Activated T-helper 1 cell treated with anti-CD3 and anti-CD28 coated beads, Interleukin-2, amount 50 U/mL, for 16 hours (primary cell): ENCODE data around the gene HEMK1.

ENCODE experiments used
- DNase-seq, 2 donors: peaks; one replicate each; pipeline ENCODE4 v3.0.0-alpha.2; 2020; ENCODE audit warnings: low read depth in 1 of 2, low spot score in 1 of 2

Gene HEMK1

GRCh38 chr3:50635066-50635465, 65.7 kb downstream of the HEMK1 start:
- DNase-seq, result no peak

- no peak for DNase-seq
Measured at GRCh38 chr3:50637011-50637410, 67.7 kb downstream of the HEMK1 start.

DNA sequence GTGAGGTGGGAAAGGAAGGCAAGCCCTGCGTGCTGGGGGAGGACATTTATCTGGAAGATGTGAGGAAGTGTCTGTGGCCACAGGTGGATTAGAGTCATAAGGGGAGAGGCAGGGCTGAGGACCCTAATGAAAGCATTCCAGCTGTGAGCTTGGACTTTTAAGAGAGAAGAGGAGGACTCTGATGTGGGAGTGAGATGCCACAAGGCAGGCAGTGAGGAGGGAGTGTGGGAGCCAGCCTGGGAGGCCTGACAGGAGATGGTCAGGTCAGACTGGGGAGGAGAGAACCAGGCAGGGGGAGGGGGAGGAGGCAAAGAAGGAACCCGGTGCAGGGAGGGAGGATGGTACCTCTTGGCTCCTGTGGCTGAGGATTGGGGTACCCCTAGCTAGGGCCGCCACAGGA, 68.6 kb downstream of the HEMK1 start:
- no peak for DNase-seq

DNA sequence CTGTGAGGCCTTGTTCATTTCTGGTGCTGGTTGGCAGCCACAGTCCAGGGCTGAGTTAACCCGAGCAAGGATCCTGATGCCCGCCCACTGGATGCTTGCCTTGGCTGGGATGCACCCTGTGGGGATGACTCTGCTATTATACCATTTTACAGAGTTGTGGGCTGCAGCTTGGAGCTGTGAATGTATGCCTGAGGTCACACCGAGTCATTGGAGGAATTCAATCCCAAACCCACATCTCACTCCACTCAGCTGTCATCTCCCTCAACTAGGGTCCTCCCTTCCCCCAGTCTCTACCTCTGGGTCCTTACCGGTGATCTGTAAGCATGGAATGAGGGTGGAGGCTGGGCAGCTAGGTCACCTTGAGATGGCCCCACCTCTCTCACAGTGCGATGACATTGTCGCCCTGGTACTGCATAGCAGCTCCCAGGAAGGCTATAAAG, 69.8 kb downstream of the HEMK1 start:
- no peak for DNase-seq

GRCh38 chr3:50642382-50642781, 73.1 kb downstream of the HEMK1 start:
- no peak for DNase-seq

DNA sequence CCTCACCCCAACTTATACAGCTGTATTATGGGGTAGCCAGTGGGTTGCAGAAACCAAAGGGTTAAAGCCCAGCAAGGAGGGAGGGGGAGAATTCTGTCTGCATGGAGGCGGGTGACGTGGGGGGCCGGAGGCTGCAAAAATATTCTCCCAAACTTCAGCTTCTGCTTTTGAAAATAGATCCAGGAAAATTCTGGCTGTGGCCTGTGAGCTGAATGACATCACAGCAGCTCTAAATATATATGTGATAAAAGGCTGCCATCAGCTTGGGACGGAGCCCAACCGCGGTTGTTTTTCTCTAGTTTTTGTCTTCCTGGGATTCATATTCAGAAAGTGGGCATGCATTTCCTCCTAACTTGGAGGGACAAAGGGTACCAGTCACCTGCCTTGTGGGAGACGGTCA, 75.2 kb downstream of the HEMK1 start:
- no peak for DNase-seq

DNA sequence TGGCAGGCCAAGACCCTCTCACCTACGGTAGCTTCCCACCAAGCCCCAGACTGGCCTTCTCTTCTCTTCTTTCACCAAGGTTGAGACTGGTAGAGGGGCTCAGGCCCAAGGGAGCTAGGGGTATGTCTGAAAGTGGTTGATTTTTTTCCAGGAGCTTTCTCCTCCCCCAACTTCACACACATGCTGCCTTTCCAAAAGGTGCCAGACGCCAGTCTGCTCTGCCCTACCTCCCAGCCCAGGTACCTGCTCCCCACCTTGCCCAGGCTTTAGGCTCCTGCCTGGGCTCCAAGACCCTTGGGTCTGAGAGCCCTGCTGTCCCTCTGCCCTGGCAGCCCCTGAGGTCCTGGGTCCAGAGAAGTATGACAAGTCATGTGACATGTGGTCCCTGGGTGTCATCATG, 76.1 kb downstream of the HEMK1 start:
- no peak for DNase-seq
